IMR-90 (cell line): ENCODE data around the gene ST14. TPM values are rescaled to one million over a fixed set of nuclear protein-coding genes. Genes with fewer than 3 reads are reported as not detected.
A peak's percentile ranks its signal among the peaks of the same experiment; 100 is the strongest.

Experiments used
- ATAC-seq: fragments of 200-7000 bp; cut with Tn5 transposase; 2 replicates; pipeline ENCODE4 v1.9.1; 2020; ENCODE audit warnings: low read depth, mild to moderate bottlenecking, moderate library complexity
- BruUV-seq: library from RNA; stranded (reverse); fragments of 400-500 nt; replicated peaks from 2 replicates; lab custom pipeline; 2021; lab: Mats Ljungman, UMichigan
- CTCF ChIA-PET: fragments of 300-600 bp; formaldehyde crosslinking; extraction: SDS; loops from one replicate; lab custom pipeline; 2021; ENCODE audit warnings: antibody characterized with exemption; lab: Yijun Ruan, JAX
- POLR2A ChIA-PET: fragments of 300-600 bp; sonication (Branson Sonifier 250); formaldehyde crosslinking; loops from one replicate; lab custom pipeline; 2022; ENCODE audit warnings: antibody characterized with exemption; ENCODE audit not compliant: unreplicated experiment; lab: Charles Lee
- DNase-seq: peaks from one replicate; pipeline ENCODE4 v3.0.0; 2013
- H2AFZ ChIP-seq: replicated peaks from 2 replicates; pipeline ENCODE3; 2013; ENCODE audit warnings: low read length, mild to moderate bottlenecking; ENCODE audit not compliant: poor library complexity
- H2AK5ac ChIP-seq: 2 replicates; pipeline ENCODE4 v1.6.1; 2013; ENCODE audit warnings: low read depth, low read length, inconsistent platforms
- H2AK9ac ChIP-seq: replicated peaks from 2 replicates; pipeline ENCODE3; 2013; ENCODE audit warnings: mild to moderate bottlenecking, low read depth, low read length, moderate library complexity; ENCODE audit not compliant: poor library complexity
- H2BK120ac ChIP-seq: 2 replicates; pipeline ENCODE4 v1.6.1; 2013; ENCODE audit warnings: low read depth, low read length, inconsistent platforms
- H2BK15ac ChIP-seq: 3 replicates; pipeline ENCODE4 v1.6.1; 2013; ENCODE audit warnings: low read depth, low read length, inconsistent platforms
- H2BK20ac ChIP-seq: 2 replicates; pipeline ENCODE4 v1.6.1; 2013; ENCODE audit warnings: low read depth, mild to moderate bottlenecking, inconsistent platforms, low read length, moderate library complexity
- H2BK5ac ChIP-seq: 2 replicates; pipeline ENCODE4 v1.6.1; 2013; ENCODE audit warnings: mild to moderate bottlenecking, low read depth, low read length, inconsistent platforms; ENCODE audit not compliant: poor library complexity, severe bottlenecking
- H3K14ac ChIP-seq: replicated peaks from 2 replicates; pipeline ENCODE4 v1.6.1; 2013; ENCODE audit warnings: low read depth, low read length, inconsistent platforms
- H3K18ac ChIP-seq: 2 replicates; pipeline ENCODE4 v1.6.1; 2013; ENCODE audit warnings: low read depth, low read length, control low read depth
- H3K23ac ChIP-seq: 2 replicates; pipeline ENCODE4 v1.6.1; 2013; ENCODE audit warnings: low read depth, low read length, inconsistent platforms
- H3K27ac ChIP-seq: 2 replicates; pipeline ENCODE4 v1.5.1; 2013; ENCODE audit warnings: mild to moderate bottlenecking, control low read depth, low read length; ENCODE audit not compliant: insufficient read depth
- H3K27me3 ChIP-seq: 2 replicates; pipeline ENCODE4 v1.6.1; 2013; ENCODE audit warnings: low read length; ENCODE audit not compliant: control insufficient read depth, insufficient read depth
- H3K36me3 ChIP-seq: 2 replicates; pipeline ENCODE4 v1.6.1; 2013; ENCODE audit warnings: low read length, mixed read lengths; ENCODE audit not compliant: control insufficient read depth, insufficient read depth
- H3K4ac ChIP-seq: 2 replicates; pipeline ENCODE4 v1.6.1; 2013; ENCODE audit warnings: low read depth, low read length, inconsistent platforms
- H3K4me1 ChIP-seq: 2 replicates; pipeline ENCODE4 v1.6.1; 2013; ENCODE audit warnings: low read length, mixed read lengths; ENCODE audit not compliant: control insufficient read depth, insufficient read depth
- H3K4me2 ChIP-seq: 2 replicates; pipeline ENCODE4 v1.6.1; 2013; ENCODE audit warnings: low read depth, mild to moderate bottlenecking, control low read depth, low read length, moderate library complexity
- H3K4me3 ChIP-seq: 2 replicates; pipeline ENCODE4 v1.5.1; 2013; ENCODE audit warnings: low read depth, mild to moderate bottlenecking, control low read depth, low read length, moderate library complexity; ENCODE audit not compliant: insufficient read depth
- H3K56ac ChIP-seq: 2 replicates; pipeline ENCODE4 v1.6.1; 2013; ENCODE audit warnings: low read length, inconsistent platforms; ENCODE audit not compliant: insufficient read depth; ENCODE audit errors: extremely low read depth
- H3K79me1 ChIP-seq, 2 experiments: 2 replicates each; pipeline ENCODE4 v1.6.1; 2013; ENCODE audit warnings: low read length in 2 of 2, inconsistent platforms in 1 of 2, low read depth in 1 of 2
- H3K9ac ChIP-seq: 2 replicates; pipeline ENCODE4 v1.6.1; 2013; ENCODE audit warnings: low read depth, low read length, control low read depth
- H3K9me1 ChIP-seq: 2 replicates; pipeline ENCODE4 v1.6.1; 2013; ENCODE audit warnings: low read length, inconsistent platforms; ENCODE audit not compliant: insufficient read depth
- H3K9me3 ChIP-seq: 2 replicates; pipeline ENCODE4 v1.6.1; 2013; ENCODE audit warnings: low read length; ENCODE audit not compliant: control insufficient read depth, insufficient read depth
- H4K20me1 ChIP-seq: 2 replicates; pipeline ENCODE4 v1.6.1; 2013; ENCODE audit warnings: low read length, inconsistent platforms; ENCODE audit not compliant: insufficient read depth
- H4K5ac ChIP-seq: 2 replicates; pipeline ENCODE4 v1.6.1; 2013; ENCODE audit warnings: mild to moderate bottlenecking, low read depth, low read length, control low read depth
- H4K8ac ChIP-seq, 2 experiments: 2 replicates each; pipeline ENCODE4 v1.6.1; 2013; ENCODE audit warnings: low read depth in 2 of 2, low read length in 2 of 2, control low read depth in 1 of 2, inconsistent platforms in 1 of 2
- H4K91ac ChIP-seq: 2 replicates; pipeline ENCODE4 v1.6.1; 2013; ENCODE audit warnings: low read depth, low read length, inconsistent platforms; ENCODE audit not compliant: insufficient read depth
- BHLHE40 ChIP-seq: fragments of 150-350 bp; IDR thresholded peaks from 2 replicates; pipeline ENCODE4 v1.6.1; 2016; ENCODE audit warnings: mild to moderate bottlenecking, low read depth, low read length
- CEBPB ChIP-seq: IDR thresholded peaks from 2 replicates; pipeline ENCODE4 v1.6.1; 2012; ENCODE audit warnings: low read depth, low read length, improper control_type of control experiment
- CHD1 ChIP-seq: IDR thresholded peaks from 2 replicates; pipeline ENCODE4 v1.6.1; 2012; ENCODE audit warnings: low read depth, low read length, improper control_type of control experiment
- FOS ChIP-seq: fragments of 150-350 bp; IDR thresholded peaks from 2 replicates; pipeline ENCODE4 v1.6.1; 2016; ENCODE audit warnings: low read depth, low read length
- MAFK ChIP-seq: IDR thresholded peaks from 2 replicates; pipeline ENCODE4 v1.6.1; 2012; ENCODE audit warnings: low read depth, low read length, improper control_type of control experiment
- MAZ ChIP-seq: IDR thresholded peaks from 2 replicates; pipeline ENCODE4 v1.6.1; 2012; ENCODE audit warnings: low read depth, mild to moderate bottlenecking, low read length, improper control_type of control experiment, moderate library complexity, borderline replicate concordance
- MXI1 ChIP-seq: IDR thresholded peaks from 2 replicates; pipeline ENCODE4 v1.6.1; 2012; ENCODE audit warnings: low read depth, mild to moderate bottlenecking, low read length, moderate library complexity, borderline replicate concordance
- NFE2L2 ChIP-seq: fragments of 150-350 bp; IDR thresholded peaks from 2 replicates; pipeline ENCODE4 v1.6.1; 2016; ENCODE audit warnings: low read depth, mild to moderate bottlenecking, low read length
- POLR2A ChIP-seq: IDR thresholded peaks from 2 replicates; pipeline ENCODE4 v1.6.1; 2012; ENCODE audit warnings: mild to moderate bottlenecking, low read depth, low read length
- RAD21 ChIP-seq: IDR thresholded peaks from 2 replicates; pipeline ENCODE4 v1.6.1; 2012; ENCODE audit warnings: low read length, improper control_type of control experiment
- RCOR1 ChIP-seq: IDR thresholded peaks from 2 replicates; pipeline ENCODE4 v1.6.1; 2012; ENCODE audit warnings: mild to moderate bottlenecking, low read length, improper control_type of control experiment; ENCODE audit not compliant: insufficient replicate concordance
- RFX5 ChIP-seq: IDR thresholded peaks from 2 replicates; pipeline ENCODE4 v1.8.0; 2012; ENCODE audit warnings: low read depth, mild to moderate bottlenecking, low read length, moderate library complexity
- SMC3 ChIP-seq: fragments of 150-350 bp; IDR thresholded peaks from 2 replicates; pipeline ENCODE4 v1.6.1; 2016; ENCODE audit warnings: low read depth, mild to moderate bottlenecking, antibody characterized with exemption, low read length, moderate library complexity
- WGBS, 2 experiments: methylation state at CpG; one replicate each; pipeline versions ENCODE4 v1.1.5 to v1.1.7; 2013; ENCODE audit warnings: missing lambda C conversion rate in 2 of 2; ENCODE audit not compliant: insufficient read length in 1 of 2; ENCODE audit errors: extremely low coverage in 2 of 2; 5-methylcytosine and 5-hydroxymethylcytosine counted together
- dilution Hi-C: fragments of 300-500 bp; cut with HindIII; formaldehyde crosslinking; loops from one replicate; pipeline ENCODE4 v1.14.3; 2018; ENCODE audit warnings: low sequenced_read_pairs; ENCODE audit not compliant: unreplicated experiment
- in situ Hi-C: fragments of 300-500 bp; cut with MboI; formaldehyde crosslinking; loops from 3 replicates; pipeline ENCODE4 v1.14.3; 2019; ENCODE audit warnings: low sequenced_read_pairs, inconsistent platforms, mixed read lengths
- intact Hi-C: fragments of 100-400 bp; cut with micrococcal nuclease; formaldehyde crosslinking; loops from 2 replicates; pipeline ENCODE4 v1.10.0; 2022
- polyA plus RNA-seq, 3 experiments: library from polyadenylated mRNA; depleted of rRNA; stranded (reverse); fragments of >200 nt; gene quantifications; 2 replicates each; pipeline ENCODE4 v1.2.3, GENCODE V29; 2012; ENCODE audit warnings: low replicate concordance in 1 of 3
- total RNA-seq: library from RNA; depleted of rRNA; stranded (reverse); fragments of >200 nt; gene quantifications from 2 replicates; pipeline ENCODE4 v1.2.3, GENCODE V29; 2012
- TF ChIP-seq, protein P1 (sequence below): fragments of 150-350 bp; IDR thresholded peaks from 2 replicates; pipeline ENCODE4 v1.6.1; 2016; ENCODE audit warnings: low read depth, mild to moderate bottlenecking, low read length, moderate library complexity, borderline replicate concordance
- TF ChIP-seq, protein P2 (sequence below): fragments of 150-350 bp; IDR thresholded peaks from 2 replicates; pipeline ENCODE4 v1.6.1; 2017; ENCODE audit warnings: mild to moderate bottlenecking, antibody characterized with exemption, low read length, low read depth
- TF ChIP-seq, protein P3 (sequence below): conservative IDR thresholded peaks from 2 replicates; pipeline ENCODE4 v1.5.1; 2012; ENCODE audit warnings: mild to moderate bottlenecking, low read depth, low read length, improper control_type of control experiment

The ST14 gene
- total and polyA plus RNA-seq, 2 of the 4 experiments (the other 2 are of a cell fraction) = not detected

- no peak overlapping the region for H4K91ac ChIP-seq
- H3K27ac ChIP-seq = no peak overlapping the region
- peaks cover 26% of the 10 kb centered on the region for H3K36me3 ChIP-seq
- H2AK9ac ChIP-seq = no peak overlapping the region
- peak overlapping the region; percentile 14; the same call in 1 of the 2 replicates for H2AK5ac ChIP-seq
- no peaks in the 10 kb centered on the region for H3K9me3 ChIP-seq
- TF ChIP-seq SMC3 (no peak), RFX5 (no peak), MXI1 (no peak), MAFK (no peak), BHLHE40 (no peak), CEBPB (no peak), POLR2A (no peak), RCOR1 (no peak), NFE2L2 (no peak), FOS (no peak), CHD1 (no peak), MAZ (no peak), RAD21 (no peak)
- TF ChIP-seq, protein P1, sequence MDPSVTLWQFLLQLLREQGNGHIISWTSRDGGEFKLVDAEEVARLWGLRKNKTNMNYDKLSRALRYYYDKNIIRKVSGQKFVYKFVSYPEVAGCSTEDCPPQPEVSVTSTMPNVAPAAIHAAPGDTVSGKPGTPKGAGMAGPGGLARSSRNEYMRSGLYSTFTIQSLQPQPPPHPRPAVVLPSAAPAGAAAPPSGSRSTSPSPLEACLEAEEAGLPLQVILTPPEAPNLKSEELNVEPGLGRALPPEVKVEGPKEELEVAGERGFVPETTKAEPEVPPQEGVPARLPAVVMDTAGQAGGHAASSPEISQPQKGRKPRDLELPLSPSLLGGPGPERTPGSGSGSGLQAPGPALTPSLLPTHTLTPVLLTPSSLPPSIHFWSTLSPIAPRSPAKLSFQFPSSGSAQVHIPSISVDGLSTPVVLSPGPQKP = no peak
- TF ChIP-seq, protein P2, sequence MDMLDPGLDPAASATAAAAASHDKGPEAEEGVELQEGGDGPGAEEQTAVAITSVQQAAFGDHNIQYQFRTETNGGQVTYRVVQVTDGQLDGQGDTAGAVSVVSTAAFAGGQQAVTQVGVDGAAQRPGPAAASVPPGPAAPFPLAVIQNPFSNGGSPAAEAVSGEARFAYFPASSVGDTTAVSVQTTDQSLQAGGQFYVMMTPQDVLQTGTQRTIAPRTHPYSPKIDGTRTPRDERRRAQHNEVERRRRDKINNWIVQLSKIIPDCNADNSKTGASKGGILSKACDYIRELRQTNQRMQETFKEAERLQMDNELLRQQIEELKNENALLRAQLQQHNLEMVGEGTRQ = no peak
- TF ChIP-seq, protein P3, sequence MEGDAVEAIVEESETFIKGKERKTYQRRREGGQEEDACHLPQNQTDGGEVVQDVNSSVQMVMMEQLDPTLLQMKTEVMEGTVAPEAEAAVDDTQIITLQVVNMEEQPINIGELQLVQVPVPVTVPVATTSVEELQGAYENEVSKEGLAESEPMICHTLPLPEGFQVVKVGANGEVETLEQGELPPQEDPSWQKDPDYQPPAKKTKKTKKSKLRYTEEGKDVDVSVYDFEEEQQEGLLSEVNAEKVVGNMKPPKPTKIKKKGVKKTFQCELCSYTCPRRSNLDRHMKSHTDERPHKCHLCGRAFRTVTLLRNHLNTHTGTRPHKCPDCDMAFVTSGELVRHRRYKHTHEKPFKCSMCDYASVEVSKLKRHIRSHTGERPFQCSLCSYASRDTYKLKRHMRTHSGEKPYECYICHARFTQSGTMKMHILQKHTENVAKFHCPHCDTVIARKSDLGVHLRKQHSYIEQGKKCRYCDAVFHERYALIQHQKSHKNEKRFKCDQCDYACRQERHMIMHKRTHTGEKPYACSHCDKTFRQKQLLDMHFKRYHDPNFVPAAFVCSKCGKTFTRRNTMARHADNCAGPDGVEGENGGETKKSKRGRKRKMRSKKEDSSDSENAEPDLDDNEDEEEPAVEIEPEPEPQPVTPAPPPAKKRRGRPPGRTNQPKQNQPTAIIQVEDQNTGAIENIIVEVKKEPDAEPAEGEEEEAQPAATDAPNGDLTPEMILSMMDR = no peak
- H3K27me3 ChIP-seq = no peaks in the 10 kb centered on the region; the same call in none of the 2 replicates
- POLR2A ChIA-PET = no interaction called here
- H3K9me1 ChIP-seq = peaks cover 12% of the 10 kb centered on the region
- intact Hi-C loops = loop anchor here (5.0 kb wide), 1 partner anchor 618 kb away; no protein-coding TSS in a partner anchor
- no peak overlapping the region for H3K14ac ChIP-seq
- ATAC-seq (no peak), DNase-seq (no peak)
- no peak overlapping the region for H3K4me3 ChIP-seq
- peaks cover 20% of the 10 kb centered on the region for H4K20me1 ChIP-seq
- peaks cover 5% of the 10 kb centered on the region for H3K4me1 ChIP-seq
- in situ Hi-C loops = no loop called here
- H3K4me2 ChIP-seq = no peak overlapping the region
- no peak overlapping the region for H3K9ac ChIP-seq
- no peak overlapping the region for H2AFZ ChIP-seq
- dilution Hi-C loops = no loop called here
- no TSS peak for BruUV-seq
- 100% methylated on average over 2 of the region's 5 CpGs; no CpG with 5 or more reads in 1 of the 2 experiments for WGBS, 2 experiments
- H2BK120ac ChIP-seq = no peak overlapping the region
- no peak overlapping the region for H3K23ac ChIP-seq
- H2BK20ac ChIP-seq = no peak overlapping the region
- no peak overlapping the region for H3K18ac ChIP-seq
- peaks cover 4 to 30% of the 10 kb centered on the region in 2 experiments; a peak in 2 of 4 replicates for H3K79me1 ChIP-seq
- H4K5ac ChIP-seq = no peak overlapping the region
- no peak overlapping the region for H3K4ac ChIP-seq
- no peak overlapping the region for H2BK5ac ChIP-seq
- H3K56ac ChIP-seq = no peak overlapping the region
- no peak overlapping the region for H2BK15ac ChIP-seq
- CTCF ChIA-PET = no interaction called here
- no peak overlapping the region for H4K8ac ChIP-seq
These were observed 39.5 kb upstream of the ST14 start for GRCh38 chr11:130120045-130120444.
